ENCODE measurements around the gene ATXN2. TPM values are rescaled to one million over a fixed set of nuclear protein-coding genes. Genes with fewer than 3 reads are reported as not detected.
"Not testable (repeated sequence)": the region's sequence is repeated elsewhere in the genome, so short reads cannot be mapped to it uniquely, and the experiment has no call there.

Gene ATXN2
- total and polyA plus RNA-seq, 3 experiments from 2014 or later: 27.7 to 44.9 (median 39.9) TPM

DNA sequence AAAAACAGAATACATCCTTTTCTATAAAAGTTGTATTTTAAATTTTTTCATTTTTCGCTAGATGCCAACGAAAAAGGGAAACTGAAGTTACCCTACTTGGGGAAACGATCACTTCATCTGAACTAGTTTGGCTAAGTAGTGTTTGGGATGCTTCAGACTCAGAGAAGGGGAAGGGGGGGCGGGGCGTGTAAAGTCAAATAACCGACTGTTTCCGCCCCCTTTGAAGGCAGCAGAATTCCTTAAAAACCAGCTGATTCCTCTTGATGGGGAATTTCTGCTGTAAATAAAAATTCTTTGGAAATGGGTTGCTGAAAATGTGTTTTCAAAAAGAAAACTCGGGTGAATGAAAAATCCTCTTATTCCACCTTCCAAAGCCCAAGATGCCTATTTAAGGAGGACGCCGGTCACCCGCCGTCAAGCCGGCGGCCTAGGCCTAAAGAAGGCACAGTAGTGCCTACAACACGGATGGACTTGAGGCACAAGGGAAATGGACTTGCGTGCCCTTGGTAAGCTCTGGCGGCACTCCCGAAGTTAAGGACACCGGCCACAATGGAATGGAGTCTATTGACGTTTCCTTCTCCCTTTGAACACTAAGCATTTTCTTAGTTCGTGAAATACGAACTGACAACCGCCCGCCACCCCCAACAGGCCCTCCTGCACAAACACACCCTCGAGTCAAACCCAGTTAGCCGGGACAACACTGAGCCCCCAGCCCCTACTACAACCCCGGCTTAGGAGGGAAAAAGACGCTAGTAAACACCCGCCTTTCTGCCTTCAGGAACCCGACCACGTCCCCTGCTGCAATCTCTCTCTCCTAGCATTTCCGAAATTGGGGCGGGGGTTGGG, 1.9 kb downstream of the ATXN2 start:
- Histone ChIP-seq H3K27ac (ENCODE audit: low read depth, low read length) (peak overlapping the region; percentile 74), H3K9me3 (ENCODE audit: low read length) (no peaks in the 10 kb centered on the region), H3K4me1 (ENCODE audit: insufficient read depth, low read length) (peaks cover 24% of the 10 kb centered on the region), H3K36me3 (ENCODE audit: insufficient read depth, low read length) (no peaks in the 10 kb centered on the region), H3K4me3 (ENCODE audit: low read length) (peak overlapping the region; percentile 59), H3K27me3 (ENCODE audit: insufficient read depth, low read length, poor library complexity, severe bottlenecking) (no peaks in the 10 kb centered on the region)
- DNase-seq: peak in 2 of 5 donors; percentile 1 to 26
- H3K4me3 Mint-ChIP-seq: peak overlapping the region; percentile 90 to 98 (median 96)
- ChIA-PET CTCF (no interaction called here), POLR2A (no interaction called here)
- H3K4me1 Mint-ChIP-seq: peaks cover 37 to 61% (median 51%) of the 10 kb centered on the region in 3 donors
- H3K9me3 Mint-ChIP-seq: no peaks in the 10 kb centered on the region
- H3K27me3 Mint-ChIP-seq: peaks cover 0 to 6% of the 10 kb centered on the region in 2 donors
- peaks cover 0 to 9% (median 0%) of the 10 kb centered on the region in 3 donors for H3K36me3 Mint-ChIP-seq
- H3K27ac Mint-ChIP-seq: peak overlapping the region; percentile 75 to 99 (median 93)

DNA sequence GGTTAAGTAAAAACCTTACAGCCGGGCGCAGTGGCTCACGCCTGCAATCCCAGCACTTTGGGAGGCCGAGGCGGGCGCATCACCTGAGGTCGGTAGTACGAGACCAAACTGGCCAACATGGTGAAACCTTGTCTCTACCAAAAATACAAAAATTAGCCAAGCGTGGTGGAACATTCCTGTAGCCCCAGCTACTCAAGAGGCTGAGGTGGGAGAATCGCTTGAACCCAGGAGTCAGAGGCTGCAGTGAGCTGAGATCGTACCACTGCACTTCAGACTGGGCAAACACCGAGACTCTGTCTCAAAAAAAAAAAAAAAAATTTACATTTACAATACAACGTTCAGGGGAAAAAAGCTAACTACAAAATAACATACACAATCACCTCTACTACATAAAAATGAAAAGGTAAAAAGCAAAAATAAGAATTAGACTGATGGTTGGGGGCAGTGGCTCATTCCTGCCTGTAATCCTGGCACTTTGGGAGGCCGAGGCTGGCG, 3.7 kb downstream of the ATXN2 start:
- H3K4me3 Mint-ChIP-seq: peak overlapping the region in 4 of 7 donors; percentile 10 to 51 (median 18)

DNA sequence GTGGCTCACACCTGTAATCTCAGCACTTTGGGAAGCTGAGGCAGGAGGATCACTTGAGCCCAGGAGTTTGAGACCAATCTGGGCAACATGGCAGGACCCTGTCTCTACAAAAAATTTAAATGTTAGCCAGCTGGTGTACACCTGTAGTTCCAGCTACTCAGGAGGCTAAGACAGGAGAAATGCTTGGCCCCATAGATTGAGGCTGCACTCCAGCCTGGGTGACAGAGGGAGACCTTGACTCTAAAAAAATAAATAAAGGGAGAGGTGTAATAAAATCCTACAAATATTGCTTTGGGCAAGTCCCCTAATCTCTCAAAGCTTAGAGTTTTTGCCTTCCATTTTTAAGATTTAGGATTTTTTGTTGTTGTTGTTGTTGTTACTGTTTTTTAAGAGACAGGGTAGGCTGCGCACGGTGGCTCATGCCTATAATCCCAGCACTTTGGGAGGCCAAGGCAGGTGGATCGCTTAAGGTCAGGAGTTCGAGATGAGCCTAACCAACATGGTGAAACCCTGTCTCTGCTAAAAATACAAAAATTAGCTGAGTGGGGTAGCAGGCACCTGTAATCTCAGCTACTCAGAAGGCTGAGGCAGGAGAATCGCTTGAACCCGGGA, 7.6 kb downstream of the ATXN2 start:
- H3K4me3 Mint-ChIP-seq; CTCF ChIA-PET; H3K9me3 ChIP-seq (ENCODE audit: low read length); H3K27me3 Mint-ChIP-seq; H3K27ac ChIP-seq (ENCODE audit: low read depth, low read length); DNase-seq; H3K27me3 ChIP-seq (ENCODE audit: insufficient read depth, low read length, poor library complexity, severe bottlenecking); H3K4me1 ChIP-seq (ENCODE audit: insufficient read depth, low read length); H3K36me3 Mint-ChIP-seq; H3K36me3 ChIP-seq (ENCODE audit: insufficient read depth, low read length); POLR2A ChIA-PET; H3K9me3 Mint-ChIP-seq; H3K4me3 ChIP-seq (ENCODE audit: low read length): not testable (repeated sequence)
- peak overlapping the region in 1 of 8 donors; percentile 66 for H3K27ac Mint-ChIP-seq
- peaks cover 31 to 65% (median 48%) of the 10 kb centered on the region in 3 donors for H3K4me1 Mint-ChIP-seq

More for the DNA sequence above, 3.7 kb downstream of the ATXN2 start:
- H3K9me3 ChIP-seq (ENCODE audit: low read length); H3K27me3 Mint-ChIP-seq; H3K36me3 Mint-ChIP-seq; H3K4me3 ChIP-seq (ENCODE audit: low read length); H3K9me3 Mint-ChIP-seq; H3K27me3 ChIP-seq (ENCODE audit: insufficient read depth, low read length, poor library complexity, severe bottlenecking); DNase-seq; H3K27ac ChIP-seq (ENCODE audit: low read depth, low read length); H3K36me3 ChIP-seq (ENCODE audit: insufficient read depth, low read length): not testable (repeated sequence)
- Mint-ChIP-seq H3K27ac (peak overlapping the region in 4 of 8 donors; percentile 15 to 99 (median 61)), H3K4me1 (peaks cover 37 to 64% (median 50%) of the 10 kb centered on the region in 3 donors)
- POLR2A ChIA-PET: interaction anchor here (0.6 kb wide), 1 partner anchor 9 kb away, joined by 6 read pairs; no protein-coding TSS in a partner anchor
- CTCF ChIA-PET: interaction anchor here (0.7 kb wide), 1 partner anchor 982 kb away, joined by 3 read pairs; no protein-coding TSS in a partner anchor
- H3K4me1 ChIP-seq (ENCODE audit: insufficient read depth, low read length): peaks cover 24% of the 10 kb centered on the region

DNA sequence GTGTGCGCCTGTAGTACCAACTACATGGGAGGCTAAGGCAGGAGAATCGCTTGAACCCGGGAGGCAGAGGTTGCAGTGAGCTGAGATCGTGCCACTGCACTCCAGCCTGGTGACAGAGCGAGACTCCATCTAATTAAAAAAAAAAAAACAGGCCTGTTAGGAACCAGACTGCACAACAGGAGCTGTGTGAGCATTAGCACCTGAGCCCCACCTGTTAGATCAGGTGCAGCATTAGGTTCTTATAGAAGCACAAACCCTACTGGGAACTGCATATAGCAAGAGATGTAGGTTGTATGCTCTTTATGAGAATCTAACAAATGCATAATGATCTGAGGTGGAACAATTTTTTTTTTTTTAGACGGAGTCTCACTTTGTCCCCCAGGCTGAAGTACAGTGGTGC, 8.6 kb downstream of the ATXN2 start:
- Histone ChIP-seq H3K9me3 (ENCODE audit: low read length) (no peaks in the 10 kb centered on the region), H3K4me3 (ENCODE audit: low read length) (no peak overlapping the region), H3K36me3 (ENCODE audit: insufficient read depth, low read length) (no peaks in the 10 kb centered on the region), H3K27ac (ENCODE audit: low read depth, low read length) (no peak overlapping the region), H3K4me1 (ENCODE audit: insufficient read depth, low read length) (no peaks in the 10 kb centered on the region), H3K27me3 (ENCODE audit: insufficient read depth, low read length, poor library complexity, severe bottlenecking) (no peaks in the 10 kb centered on the region)
- ChIA-PET CTCF (no interaction called here), POLR2A (no interaction called here)
- Mint-ChIP-seq H3K36me3 (no peaks in the 10 kb centered on the region), H3K27ac (no peak overlapping the region), H3K27me3 (no peaks in the 10 kb centered on the region), H3K9me3 (no peaks in the 10 kb centered on the region), H3K4me1 (peaks cover 25 to 60% (median 41%) of the 10 kb centered on the region in 3 donors), H3K4me3 (peak overlapping the region in 1 of 7 donors; percentile 24)
- no peak for DNase-seq

DNA sequence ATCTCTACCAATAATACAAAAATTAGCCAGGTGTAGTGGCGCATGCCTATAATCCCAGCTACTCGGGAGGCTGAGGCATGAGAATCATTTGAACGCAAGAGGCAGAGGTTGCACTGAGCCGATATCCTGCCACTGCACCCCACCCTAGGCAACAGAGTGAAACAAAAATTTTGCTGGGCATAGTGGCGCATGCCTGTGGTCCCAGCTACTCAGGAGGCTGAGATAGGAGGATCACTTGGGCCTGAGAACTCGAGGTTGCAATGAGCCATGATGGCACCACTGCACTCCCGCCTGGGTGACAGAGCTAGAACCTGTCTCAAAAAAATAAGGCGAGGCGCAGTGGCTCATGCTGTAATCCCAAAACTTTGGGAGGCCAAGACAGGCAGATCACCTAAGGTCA, 9.5 kb downstream of the ATXN2 start:
- POLR2A ChIA-PET: no interaction called here
- Mint-ChIP-seq H3K4me3 (no peak overlapping the region), H3K27me3 (no peaks in the 10 kb centered on the region), H3K36me3 (no peaks in the 10 kb centered on the region), H3K27ac (no peak overlapping the region), H3K9me3 (no peaks in the 10 kb centered on the region), H3K4me1 (peaks cover 17 to 56% (median 31%) of the 10 kb centered on the region in 3 donors)
- CTCF ChIA-PET: no interaction called here
- Histone ChIP-seq H3K36me3 (ENCODE audit: insufficient read depth, low read length) (no peaks in the 10 kb centered on the region), H3K4me3 (ENCODE audit: low read length) (no peak overlapping the region), H3K27me3 (ENCODE audit: insufficient read depth, low read length, poor library complexity, severe bottlenecking) (no peaks in the 10 kb centered on the region), H3K4me1 (ENCODE audit: insufficient read depth, low read length) (no peaks in the 10 kb centered on the region), H3K27ac (ENCODE audit: low read depth, low read length) (no peak overlapping the region), H3K9me3 (ENCODE audit: low read length) (no peaks in the 10 kb centered on the region)
- no peak for DNase-seq

DNA sequence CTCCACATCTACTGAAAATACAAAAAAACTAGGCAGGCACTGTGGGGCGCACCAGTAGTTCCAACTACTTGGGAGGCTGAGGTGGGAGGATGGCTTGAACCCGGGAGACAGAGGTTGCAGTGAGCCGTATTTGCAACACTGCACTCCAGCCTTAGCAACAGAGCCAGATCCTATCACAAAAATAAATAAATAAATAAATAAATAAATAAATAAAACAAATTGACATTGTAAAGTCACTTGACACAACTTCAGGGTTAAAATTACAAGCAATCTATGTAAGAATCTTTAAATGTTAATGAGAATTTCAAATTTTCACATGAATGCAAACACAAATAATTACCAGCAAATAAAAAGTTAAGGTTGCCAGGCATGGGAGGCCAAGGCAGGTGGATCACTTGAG, 11.1 kb downstream of the ATXN2 start:
- H3K4me3 ChIP-seq (ENCODE audit: low read length): no peak overlapping the region
- Mint-ChIP-seq H3K4me3 (peak overlapping the region in 1 of 7 donors; percentile 23), H3K27me3 (no peaks in the 10 kb centered on the region), H3K4me1 (peaks cover 11 to 40% (median 21%) of the 10 kb centered on the region in 3 donors), H3K36me3 (no peaks in the 10 kb centered on the region), H3K9me3 (no peaks in the 10 kb centered on the region), H3K27ac (no peak overlapping the region)
- no peak for DNase-seq
- CTCF ChIA-PET: no interaction called here
- no peaks in the 10 kb centered on the region for H3K4me1 ChIP-seq (ENCODE audit: insufficient read depth, low read length)
- H3K27ac ChIP-seq (ENCODE audit: low read depth, low read length): no peak overlapping the region
- POLR2A ChIA-PET: no interaction called here
- H3K27me3 ChIP-seq (ENCODE audit: insufficient read depth, low read length, poor library complexity, severe bottlenecking): no peaks in the 10 kb centered on the region
- no peaks in the 10 kb centered on the region for H3K9me3 ChIP-seq (ENCODE audit: low read length)
- H3K36me3 ChIP-seq (ENCODE audit: insufficient read depth, low read length): no peaks in the 10 kb centered on the region

DNA sequence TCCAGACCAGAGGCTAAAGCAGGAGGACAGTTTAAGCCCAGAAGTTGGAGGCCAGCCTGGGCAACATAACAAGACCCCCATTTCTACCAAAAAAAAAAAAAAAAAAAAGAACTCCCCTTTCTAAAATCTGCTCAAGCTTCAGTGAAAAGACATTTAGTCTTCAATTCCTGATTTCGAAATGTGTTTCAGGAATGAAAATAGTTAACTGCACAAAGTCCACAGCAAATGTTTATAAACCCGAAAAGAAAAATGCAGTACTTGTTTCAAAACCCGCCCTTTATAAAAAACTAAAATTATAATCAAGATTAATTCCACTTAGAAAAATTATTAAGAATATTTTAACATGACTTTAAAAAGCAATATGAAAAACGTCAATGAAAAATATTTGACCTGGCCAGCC, 12.1 kb downstream of the ATXN2 start:
- Mint-ChIP-seq H3K4me3 (no peak overlapping the region), H3K4me1 (peaks cover 8 to 36% (median 18%) of the 10 kb centered on the region in 3 donors), H3K27me3 (no peaks in the 10 kb centered on the region), H3K27ac (peak overlapping the region in 2 of 8 donors; percentile 39 to 65), H3K36me3 (no peaks in the 10 kb centered on the region), H3K9me3 (no peaks in the 10 kb centered on the region)
- Histone ChIP-seq H3K4me3 (ENCODE audit: low read length) (no peak overlapping the region), H3K27me3 (ENCODE audit: insufficient read depth, low read length, poor library complexity, severe bottlenecking) (no peaks in the 10 kb centered on the region), H3K27ac (ENCODE audit: low read depth, low read length) (no peak overlapping the region), H3K9me3 (ENCODE audit: low read length) (no peaks in the 10 kb centered on the region), H3K4me1 (ENCODE audit: insufficient read depth, low read length) (no peaks in the 10 kb centered on the region), H3K36me3 (ENCODE audit: insufficient read depth, low read length) (no peaks in the 10 kb centered on the region)
- DNase-seq: no peak
- CTCF ChIA-PET: interaction anchor here (1.5 kb wide), 1 partner anchor 85 kb away, joined by 5 read pairs; no protein-coding TSS in a partner anchor
- POLR2A ChIA-PET: interaction anchor here (0.6 kb wide), 1 partner anchor 125 kb away, joined by 3 read pairs; no protein-coding TSS in a partner anchor

DNA sequence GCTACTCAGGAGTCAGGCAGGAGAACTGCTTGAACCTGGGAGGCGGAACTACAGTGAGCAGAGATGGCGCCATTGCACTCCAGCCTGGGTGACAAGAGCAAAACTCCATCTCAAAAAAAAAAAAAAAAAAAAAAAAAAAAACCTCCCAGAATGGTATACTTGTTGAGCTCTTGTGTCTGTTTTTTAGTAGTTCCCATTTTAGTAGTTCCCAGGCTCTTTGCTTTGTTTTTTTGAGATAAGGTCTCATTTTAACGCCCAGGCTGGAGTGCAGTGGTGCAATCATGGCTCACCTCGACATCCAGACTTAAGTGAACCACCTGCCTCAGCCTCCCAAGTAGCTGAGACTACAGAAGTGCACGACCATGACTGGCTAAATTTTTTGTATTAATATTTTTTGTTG, 13.4 kb downstream of the ATXN2 start:
- Mint-ChIP-seq H3K9me3 (no peaks in the 10 kb centered on the region), H3K36me3 (peaks cover 0 to 7% (median 3%) of the 10 kb centered on the region in 3 donors), H3K4me3 (no peak overlapping the region), H3K4me1 (peaks cover 18 to 42% (median 27%) of the 10 kb centered on the region in 3 donors), H3K27me3 (no peaks in the 10 kb centered on the region), H3K27ac (no peak overlapping the region)
- no peaks in the 10 kb centered on the region for H3K4me1 ChIP-seq (ENCODE audit: insufficient read depth, low read length)
- H3K36me3 ChIP-seq (ENCODE audit: insufficient read depth, low read length): no peaks in the 10 kb centered on the region
- H3K9me3 ChIP-seq (ENCODE audit: low read length): no peaks in the 10 kb centered on the region
- no peak overlapping the region for H3K27ac ChIP-seq (ENCODE audit: low read depth, low read length)
- no peak overlapping the region for H3K4me3 ChIP-seq (ENCODE audit: low read length)
- DNase-seq: no peak
- no peaks in the 10 kb centered on the region for H3K27me3 ChIP-seq (ENCODE audit: insufficient read depth, low read length, poor library complexity, severe bottlenecking)
- ChIA-PET POLR2A (interaction anchor here (0.6 kb wide), 1 partner anchor 195 kb away, joined by 5 read pairs; no protein-coding TSS in a partner anchor), CTCF (no interaction called here)

Measured in CD8-positive, alpha-beta memory T cell (primary cell).